GM12801 (cell line): ENCODE measurements around the gene SPIRE1.

Experiments used
- CTCF ChIP-seq: IDR thresholded peaks from one replicate; pipeline ENCODE4 v1.5.1; 2011; ENCODE audit warnings: control low read depth; ENCODE audit not compliant: insufficient read length; ENCODE audit errors: extremely low read depth

The SPIRE1 gene

GRCh38 chr18:12452784-12453183 is 205.1 kb downstream of the SPIRE1 start:
- no peak for TF ChIP-seq CTCF

GRCh38 chr18:12451428-12451827 is 206.5 kb downstream of the SPIRE1 start:
- no peak for TF ChIP-seq CTCF

- no peak for TF ChIP-seq CTCF
These were observed 208.7 kb downstream of the SPIRE1 start for GRCh38 chr18:12449051-12449785.

GRCh38 chr18:12445554-12445953 is 212.4 kb downstream of the SPIRE1 start:
- TF ChIP-seq CTCF = no peak

- TF ChIP-seq CTCF = no peak
These were observed 214.4 kb downstream of the SPIRE1 start for GRCh38 chr18:12443551-12443950.

- TF ChIP-seq CTCF = no peak
These were observed 215.0 kb downstream of the SPIRE1 start for GRCh38 chr18:12442946-12443345.

GRCh38 chr18:12441475-12442034 is 216.4 kb downstream of the SPIRE1 start:
- no peak for TF ChIP-seq CTCF
